Embryonic facial prominence (tissue), 1 donor: Measurements from ENCODE around the gene TOMM6.
"Not testable (repeated sequence)": the region's sequence is repeated elsewhere in the genome, so short reads cannot be mapped to it uniquely, and the experiment has no call there.

ENCODE experiments used
- DNase-seq: peaks from one replicate; pipeline ENCODE4 v3.0.0-alpha.2; 2016; ENCODE audit errors: extremely low spot score

Gene TOMM6

DNA sequence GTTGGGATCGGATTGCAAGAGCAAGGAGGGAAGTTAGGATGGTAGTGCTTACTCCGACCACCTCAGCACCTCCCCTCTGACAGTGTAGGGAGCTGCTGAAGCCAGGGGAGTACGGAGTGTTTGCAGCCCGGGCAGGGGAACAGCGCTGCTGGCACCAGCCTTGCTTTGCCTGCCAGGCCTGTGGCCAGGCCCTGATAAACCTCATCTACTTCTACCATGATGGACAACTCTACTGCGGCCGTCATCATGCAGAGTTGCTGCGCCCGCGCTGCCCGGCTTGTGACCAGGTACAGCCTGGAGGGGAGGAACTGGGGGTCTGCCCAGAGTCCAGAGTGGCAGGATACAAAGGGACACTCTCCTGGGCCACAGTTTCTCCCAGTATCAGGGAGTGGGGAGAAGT, 2.2 kb upstream of the TOMM6 start:
- no peak for DNase-seq

DNA sequence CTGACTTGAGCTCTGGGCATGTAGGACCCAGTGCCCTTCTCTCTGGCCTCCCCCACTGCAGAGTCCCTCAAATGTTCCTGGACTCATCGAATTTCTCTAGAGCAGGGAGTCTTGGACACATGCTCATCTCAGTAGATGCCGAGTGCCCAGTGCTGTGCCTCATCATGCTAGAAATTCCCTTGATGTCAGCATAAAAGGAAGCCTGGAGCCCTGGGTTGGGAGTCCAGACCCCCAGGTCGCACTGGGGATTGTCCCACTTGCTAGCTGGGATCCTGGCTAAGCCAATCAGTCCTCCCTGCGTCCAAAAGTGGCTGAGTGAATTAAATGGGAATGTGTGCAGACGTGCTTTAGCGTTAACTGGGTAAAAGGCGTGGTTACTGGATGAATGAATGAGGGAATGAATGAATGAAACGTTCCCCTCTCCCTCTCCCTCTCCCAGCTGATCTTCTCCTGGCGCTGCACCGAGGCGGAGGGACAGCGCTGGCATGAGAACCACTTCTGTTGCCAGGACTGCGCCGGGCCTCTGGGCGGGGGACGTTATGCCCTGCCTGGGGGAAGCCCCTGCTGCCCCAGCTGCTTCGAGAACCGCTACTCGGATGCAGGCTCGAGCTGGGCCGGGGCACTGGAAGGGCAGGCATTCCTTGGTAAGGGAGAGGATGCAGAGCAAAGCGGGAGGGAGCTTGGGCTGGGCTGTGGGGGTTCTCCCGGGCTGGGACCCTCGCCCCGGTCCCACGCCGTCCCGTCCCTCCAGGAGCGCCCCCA, 1.6 kb upstream of the TOMM6 start:
- DNase-seq, result no peak

DNA sequence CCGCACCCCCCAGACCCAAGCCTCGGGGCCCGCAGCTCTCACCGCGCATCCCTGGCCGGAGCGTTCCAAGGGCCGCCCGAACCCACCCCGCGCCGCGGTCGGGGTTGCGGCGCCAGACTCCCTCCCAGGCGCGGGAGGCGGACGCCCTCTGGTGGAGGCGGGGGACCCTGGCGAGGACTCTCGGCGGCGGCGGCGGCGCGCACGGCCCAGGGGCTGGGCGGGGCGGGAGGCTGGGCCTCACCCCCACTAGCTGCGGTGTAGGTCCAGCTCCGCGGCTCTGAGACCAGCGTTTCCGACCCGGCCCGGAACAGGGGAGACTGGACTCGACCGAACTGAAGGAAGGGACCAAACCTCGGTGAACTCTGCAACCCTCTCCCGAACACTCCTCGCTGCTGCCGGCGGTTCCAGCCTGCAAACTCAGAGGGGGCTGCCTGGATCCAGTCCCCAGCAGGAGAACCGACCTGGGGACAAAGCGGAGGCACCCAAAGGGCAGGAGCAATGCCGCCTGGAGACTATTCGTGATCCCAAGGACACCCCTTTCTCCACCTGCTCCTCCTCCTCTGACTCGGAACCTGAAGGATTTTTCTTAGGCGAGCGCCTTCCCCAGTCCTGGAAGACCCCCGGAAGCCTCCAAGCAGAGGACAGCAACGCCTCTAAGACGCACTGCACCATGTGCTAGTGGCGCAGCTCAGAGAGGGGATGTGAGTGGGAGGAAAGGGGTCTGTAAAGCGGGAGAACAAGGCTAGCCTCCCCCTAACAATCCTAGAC, 859 bp upstream of the TOMM6 start:
- DNase-seq, result peak; percentile 65

DNA sequence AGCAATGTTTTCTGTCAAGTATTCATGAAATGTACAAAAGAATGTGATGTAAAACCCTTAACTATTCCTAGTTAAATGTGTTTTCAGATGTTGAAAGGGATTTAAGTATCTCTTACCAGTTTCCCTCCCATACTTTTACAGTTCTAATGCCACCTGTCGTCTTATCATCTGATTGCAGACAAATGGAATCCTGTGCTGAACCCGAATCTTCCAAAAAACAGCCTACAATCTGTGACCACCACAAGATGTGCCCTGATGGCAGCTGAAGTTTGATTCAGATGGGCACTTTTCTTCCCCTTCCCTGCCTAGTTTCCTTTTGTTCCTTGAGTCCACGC, 1.9 kb downstream of the TOMM6 start:
- DNase-seq, result no peak

DNA sequence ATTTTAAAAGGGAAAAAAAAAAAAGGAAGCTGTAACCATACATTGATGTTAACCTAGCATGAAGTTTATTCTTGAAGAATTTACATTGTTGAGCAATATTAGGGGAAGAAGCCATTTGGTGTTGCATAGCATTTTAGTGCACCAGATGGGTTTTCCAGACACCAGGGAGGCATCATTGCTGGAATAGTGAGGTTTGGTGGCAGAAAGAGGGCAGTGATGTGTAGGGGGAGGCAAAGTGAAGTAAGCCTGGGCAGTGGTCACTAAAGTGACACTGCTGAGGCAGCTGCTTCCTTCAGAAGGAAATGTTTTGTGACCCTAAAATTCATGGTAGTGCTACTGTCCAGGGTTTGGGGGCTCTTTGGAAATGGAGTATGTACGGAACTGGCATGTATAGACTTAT, 2.6 kb downstream of the TOMM6 start:
- DNase-seq, result no peak

DNA sequence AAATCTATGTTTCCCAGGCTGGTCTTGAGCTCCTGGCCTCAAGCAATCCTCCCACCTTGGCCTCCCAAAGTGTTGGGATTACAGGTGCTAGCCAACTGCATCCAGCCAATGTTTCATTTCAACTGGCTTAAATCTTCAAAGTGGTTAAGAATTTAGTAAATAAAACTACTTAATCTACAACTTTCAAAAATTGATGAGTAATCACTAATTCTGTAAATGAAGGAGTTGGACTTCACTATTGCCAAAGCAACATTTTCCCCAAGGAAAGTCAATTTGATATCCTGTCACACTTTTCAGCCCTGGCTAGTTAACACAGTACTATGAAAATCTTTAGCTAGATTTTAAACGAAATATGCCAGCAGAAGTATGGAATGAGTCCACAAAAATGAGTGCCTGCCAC, 3.8 kb downstream of the TOMM6 start:
- no peak for DNase-seq

DNA sequence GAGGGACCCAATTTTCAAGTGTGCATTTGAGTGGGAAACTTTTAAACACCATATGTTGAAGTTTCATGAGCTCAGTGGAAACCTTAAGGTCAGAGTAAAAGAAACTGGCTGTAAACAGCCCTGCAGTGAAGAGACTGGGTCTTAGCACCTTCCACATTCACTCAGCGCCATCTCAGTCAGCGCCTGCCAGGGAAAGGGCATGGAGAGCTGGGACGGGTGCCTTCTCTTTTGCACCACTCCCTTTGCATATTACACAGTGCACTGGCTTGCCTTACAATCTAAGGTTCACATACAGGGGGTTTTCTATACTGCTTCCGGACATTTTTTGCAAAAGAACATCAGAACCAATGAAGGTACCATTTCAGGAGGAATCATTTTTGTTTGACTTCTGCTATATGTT, 4.5 kb downstream of the TOMM6 start:
- DNase-seq, result no peak

DNA sequence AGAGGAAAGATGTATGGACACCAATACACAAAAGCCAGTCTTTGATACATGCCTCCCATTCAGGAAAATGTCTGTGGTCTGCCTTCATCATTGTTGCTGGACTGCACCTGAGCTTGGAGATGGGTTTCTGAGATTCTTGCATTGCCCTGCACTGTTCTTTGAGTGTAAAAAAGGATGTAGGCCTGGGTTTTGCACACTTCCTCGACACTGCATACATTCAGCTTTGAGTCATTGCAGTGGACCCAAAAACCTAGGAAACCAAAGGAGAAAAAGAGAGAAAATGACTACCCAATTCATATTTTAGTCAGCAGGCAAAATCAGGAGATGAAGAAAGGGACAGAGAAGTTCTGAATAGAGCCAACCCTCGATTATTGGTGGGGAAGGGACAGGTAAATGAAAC, 9.0 kb downstream of the TOMM6 start:
- DNase-seq, result no peak

DNA sequence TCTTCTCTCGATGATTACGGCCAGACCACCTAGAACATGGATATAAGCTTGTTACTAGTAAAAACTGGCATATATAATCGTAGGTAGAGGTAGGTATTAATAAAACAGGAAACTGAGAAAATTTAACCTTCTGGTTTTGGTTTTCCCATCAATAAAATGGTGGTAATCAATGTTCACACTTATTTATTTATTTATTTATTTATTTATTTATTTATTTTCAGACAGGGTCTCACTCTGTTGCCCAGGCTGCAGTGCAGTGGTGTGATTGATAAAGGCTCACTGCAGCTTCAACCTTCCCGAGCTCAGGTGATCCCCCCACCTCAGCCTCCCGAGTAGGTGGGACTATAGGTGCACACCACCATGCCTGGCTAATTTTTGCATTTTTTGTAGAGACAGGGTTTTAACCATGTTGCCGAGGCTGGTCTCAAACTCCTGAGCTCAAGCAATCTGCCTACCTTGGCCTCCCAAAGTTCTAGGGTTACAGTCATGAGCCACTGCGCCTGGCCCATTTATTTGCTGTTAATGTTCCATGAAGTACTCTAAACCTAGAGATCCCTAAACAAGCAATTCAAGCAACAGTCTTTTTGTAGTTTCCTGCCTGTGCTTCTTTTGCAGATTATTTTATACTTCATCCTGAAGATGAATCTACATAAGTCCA, 11.5 kb downstream of the TOMM6 start:
- DNase-seq, result no peak

DNA sequence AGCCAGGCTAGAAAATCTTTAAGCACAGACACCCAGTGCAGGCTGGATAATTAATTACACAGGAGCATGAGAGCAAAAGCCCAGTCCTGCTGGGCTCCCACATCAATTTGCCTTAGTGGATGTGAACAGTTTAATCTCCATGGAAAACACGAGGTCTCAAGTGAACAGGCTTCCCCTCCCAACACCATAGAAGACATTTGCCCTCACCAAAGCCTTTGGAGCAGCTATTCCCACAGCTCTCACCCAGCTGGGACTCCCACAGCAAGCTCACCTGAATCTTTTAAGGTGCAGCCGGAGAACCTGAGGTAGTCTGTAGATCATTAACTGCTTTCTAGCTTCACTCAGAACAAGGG, 12.0 kb downstream of the TOMM6 start:
- DNase-seq, result no peak

DNA sequence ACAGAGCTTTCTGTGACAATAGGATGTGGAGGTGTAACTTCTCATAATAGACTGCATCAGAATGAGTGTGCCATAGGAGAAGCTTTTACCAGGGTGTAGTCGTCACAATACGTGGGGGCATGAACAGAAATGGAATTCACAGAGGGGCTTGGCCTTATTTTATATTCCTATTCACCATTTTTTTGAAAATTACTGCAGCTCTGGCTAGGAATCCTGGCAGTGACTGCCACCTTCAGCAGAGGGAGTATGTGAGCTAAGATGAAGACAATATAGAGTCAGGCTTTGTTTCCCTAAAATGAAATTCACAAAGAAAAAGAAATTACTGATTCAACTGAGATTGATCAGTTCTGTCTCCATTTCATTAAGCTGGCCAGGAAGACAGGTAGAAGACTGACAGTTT, 13.9 kb downstream of the TOMM6 start:
- DNase-seq, result no peak

DNA sequence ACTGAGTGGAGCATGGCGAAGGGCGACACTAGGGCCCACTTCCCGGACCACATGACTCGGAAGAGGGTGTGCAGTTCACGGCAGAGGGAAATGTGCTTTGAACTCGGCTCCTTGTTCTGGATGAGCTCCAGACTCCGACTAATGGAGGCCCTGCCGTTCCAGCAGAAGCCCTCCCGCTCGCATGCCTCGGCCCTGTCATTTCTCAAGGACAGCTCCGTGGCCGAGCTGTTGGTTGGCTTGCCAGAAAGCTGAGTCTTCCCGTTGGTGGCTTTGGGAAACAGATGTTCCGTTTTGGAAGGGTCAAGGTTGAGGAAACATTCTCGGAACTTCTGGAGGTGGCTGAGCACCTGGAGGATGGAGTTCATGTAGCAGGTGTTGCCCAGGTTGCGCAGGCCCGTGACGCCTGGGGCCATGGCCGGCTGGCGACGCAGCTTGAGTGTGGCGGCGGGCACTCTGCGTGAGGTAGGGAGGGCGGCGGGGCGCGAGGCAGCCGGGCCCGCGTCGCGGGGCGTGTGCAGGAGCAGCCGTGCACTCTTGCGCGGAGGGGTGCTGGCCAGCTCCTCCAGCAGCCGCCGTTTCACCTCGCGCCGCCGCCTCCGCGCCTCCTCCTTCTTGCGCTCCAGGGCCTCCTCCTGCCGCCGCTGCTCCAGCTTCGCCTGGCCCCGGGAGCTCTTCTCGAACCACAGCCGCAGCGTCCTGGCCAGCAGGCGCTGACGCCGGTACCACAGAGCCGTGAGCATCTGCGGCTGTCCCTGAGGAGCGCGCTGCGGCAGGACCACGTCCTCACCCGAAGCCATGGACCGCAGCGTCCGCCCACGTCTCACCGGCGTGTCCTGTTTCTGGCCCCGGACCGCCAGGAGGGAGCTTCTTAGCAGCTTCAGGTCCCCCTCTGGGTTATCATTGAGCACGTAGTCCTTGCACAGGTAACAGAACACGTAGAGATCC, 18.6 kb downstream of the TOMM6 start:
- no peak for DNase-seq

DNA sequence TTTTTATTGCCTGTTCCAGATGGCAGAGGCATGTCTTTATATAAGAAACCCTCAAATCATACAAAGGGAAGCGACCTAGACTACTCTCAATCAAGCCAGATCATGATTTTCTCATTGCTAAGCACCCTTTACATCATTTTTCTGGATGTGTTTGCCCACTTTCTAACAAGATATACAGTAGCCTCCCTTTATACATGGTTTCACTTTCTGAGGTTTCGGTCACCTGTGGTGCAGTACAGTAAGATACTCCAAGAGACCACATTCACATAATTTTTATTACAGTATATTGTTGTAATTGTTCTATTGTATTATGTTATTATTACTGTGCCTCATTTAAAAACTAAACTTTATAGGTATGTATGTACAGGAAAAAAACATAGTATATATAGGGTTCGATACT, 23.6 kb downstream of the TOMM6 start:
- no peak for DNase-seq

DNA sequence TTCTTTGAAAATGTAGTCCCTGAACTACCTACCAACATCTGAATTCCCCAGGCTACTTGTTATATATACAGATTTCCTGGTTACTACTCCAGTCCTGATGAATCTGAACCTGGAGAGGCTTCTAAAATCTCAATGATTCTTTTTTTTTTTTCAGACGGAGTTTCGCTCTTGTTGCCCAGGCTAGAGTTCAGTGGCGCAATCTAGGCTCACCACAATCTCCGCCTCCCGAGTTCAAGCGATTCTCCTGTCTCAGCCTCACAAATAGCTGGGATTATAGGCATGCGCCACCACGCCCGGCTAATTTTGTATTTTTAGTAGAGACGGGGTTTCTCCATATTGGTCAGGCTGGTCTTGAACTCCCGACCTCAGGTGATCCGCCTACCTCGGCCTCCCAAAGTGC, 24.5 kb downstream of the TOMM6 start:
- DNase-seq, result not testable (repeated sequence)

DNA sequence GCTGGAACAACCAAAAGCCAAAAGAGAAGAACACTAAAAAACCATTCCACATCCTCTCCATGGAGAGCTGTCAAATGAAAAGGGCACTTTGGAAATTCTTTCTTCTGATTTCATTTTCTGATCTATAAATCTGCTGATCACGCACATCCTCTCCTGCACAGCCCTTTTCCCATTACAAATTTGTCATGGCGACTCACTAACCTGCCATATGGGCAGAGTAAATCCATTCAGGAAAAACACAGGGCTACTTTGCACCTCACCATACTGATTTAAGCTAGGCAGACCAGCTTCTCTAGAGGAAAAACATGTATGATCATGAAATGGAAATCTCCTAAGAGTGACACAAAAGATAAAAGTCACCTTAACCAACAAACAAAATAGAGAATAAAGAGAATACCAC, 26.0 kb downstream of the TOMM6 start:
- DNase-seq, result no peak

DNA sequence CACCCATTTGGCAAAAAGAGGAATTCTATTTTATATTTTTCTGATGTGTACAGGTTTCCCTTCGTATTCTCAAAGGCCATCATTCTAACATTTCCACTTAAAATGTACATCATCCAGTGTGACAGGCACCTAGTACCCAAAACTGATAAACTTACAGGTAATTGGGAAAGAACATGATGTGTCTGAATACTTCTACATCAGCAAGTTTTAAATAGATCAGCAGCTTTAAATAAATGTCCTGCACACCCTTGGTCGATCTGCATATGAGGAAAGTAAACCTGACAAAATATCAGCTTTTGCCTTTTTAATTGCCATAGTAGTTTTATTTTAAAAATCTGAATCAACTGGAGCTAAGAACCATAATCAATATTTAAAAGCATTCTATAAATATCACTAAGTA, 26.5 kb downstream of the TOMM6 start:
- no peak for DNase-seq

DNA sequence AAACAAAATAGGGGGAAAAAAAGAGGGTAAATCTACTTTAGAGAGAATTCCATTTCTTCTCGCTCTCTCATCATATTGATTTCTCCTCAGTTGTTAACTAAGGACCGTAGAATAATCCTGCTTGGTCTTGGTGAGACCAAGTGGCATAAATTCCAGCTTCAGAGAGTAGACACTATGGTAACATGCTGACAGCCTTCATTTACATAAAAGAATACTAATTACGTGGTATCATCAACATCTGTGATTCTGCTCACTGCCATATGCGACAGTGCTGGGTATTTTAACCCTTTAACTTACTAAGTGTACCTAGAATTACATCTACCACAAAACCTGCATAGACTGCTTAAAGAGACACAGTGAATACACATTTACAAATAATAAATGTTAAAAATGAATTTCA, 27.1 kb downstream of the TOMM6 start:
- no peak for DNase-seq

DNA sequence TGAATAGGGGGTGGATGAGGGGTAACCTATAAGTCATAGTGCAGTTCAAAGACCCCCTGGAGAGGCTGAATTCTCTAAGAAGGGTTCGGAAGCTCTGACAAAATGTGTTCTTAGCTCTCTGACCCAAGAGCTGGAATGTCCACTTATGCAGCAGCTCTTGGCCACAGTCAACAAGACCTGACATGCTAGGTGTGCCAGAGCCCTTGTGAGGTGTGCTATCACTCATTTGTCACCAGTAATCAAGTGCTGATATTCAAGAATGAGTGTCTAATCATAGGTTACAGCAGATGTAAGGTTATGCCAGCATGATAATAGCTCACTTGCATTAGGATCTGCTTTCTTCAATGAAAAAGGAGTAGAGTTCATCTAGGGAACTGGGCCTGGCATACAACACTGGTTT, 28.1 kb downstream of the TOMM6 start:
- DNase-seq, result no peak

DNA sequence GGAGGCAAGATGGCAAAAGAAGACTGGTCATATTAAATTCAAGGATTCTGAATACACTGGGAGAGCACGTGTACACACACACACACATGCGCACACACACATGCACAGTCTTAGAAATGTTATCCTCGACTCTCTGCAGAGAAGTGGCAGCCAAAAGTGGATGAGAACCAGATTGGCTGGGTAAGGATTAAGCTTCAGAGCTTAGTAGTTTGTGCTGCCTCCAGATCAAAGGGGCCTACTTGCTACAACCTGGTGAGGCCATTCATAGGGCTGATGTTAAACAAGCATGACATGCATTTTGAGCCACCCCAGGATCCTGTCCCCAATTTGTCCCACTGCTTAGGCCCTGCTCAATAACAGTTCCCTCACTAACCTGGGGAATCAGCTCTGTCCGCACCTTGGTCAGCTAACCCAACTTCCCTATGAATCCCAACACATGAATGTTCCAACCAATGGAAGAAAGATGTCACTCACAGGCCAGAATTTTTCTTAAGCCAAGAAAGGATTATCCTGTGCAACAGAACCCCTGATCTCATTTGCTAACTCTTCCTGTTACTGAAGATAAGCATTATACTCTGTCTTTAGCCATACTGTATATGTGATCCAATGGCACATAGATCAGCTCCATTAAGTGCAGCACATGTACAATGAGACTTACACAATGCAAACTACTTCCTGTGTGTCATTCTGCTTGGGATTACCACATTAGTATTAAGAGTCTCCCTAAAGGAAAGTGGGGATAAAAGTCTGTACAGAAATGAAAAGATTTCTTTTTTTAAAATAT, 31.0 kb downstream of the TOMM6 start:
- no peak for DNase-seq

DNA sequence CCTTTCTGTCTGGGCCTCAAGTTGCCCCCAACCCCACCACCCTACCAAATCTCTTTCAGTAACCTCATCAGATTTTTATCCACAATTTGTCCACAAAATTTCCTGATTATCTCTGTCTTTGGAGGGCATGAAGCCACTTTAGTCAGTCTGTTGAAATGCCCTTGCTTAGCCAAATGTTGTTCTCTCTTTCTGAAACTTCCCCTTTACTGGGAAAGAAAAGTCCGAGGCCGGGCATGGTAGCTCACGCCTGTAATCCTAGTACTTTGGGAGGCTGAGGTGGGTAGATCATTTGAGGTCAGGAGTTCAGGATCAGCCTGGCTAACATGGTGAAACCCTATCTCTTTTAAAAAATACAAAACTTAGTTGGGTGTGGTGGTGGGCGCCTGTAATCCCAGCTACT, 33.8 kb downstream of the TOMM6 start:
- no peak for DNase-seq

DNA sequence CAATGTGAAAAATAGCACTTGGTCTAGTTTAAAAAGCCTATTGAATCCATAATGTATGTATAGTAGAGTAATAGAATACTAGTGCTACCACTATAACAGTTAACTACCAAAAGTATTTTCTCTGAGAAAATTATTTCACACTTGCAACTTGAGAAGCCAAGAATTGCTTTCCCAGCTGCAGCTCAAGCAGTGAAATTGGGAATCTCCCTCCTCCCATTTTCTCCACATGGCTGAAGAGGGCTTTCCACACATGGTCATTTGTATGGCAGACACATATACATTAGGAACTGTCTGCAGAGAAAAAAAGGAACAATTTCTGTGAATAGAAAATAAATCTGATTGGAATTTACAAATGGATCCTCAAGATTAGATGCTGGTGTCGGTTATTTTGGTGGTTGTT, 34.5 kb downstream of the TOMM6 start:
- DNase-seq, result no peak
